GM21390 (cell line): Measurements from ENCODE around the gene C10orf120.

Experiments
- ATAC-seq: cut with Tn5 transposase; IDR thresholded peaks from one replicate; pipeline ENCODE4 v1.9.1; 2021; ENCODE audit not compliant: unreplicated experiment

Gene C10orf120

GRCh38 chr10:122699796-122700455 lies at the start of gene C10orf120:
C10orf120 (minus strand) TSS chr10:122699846; CDS start chr10:122699790, 56 bp downstream.
- no peak for ATAC-seq

DNA sequence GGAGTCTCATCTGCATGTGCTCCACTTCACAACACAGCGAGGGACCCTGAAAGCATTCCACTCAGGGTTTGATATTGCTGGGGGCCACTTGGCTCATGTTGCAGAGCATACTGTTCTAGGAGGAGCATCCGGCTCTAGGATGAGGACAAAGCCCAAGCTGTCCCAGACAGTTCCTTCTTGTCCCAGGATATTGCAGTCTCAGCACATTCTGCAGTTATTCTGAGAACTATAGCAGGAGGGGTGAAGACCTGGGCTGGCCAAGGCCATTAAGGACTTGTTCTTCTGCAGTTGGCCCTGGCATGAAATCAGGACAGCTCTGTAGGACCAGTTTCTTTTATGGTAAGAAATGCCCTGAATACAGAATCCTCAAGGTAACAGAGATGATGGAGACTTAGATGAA lies 48.9 kb upstream of the C10orf120 start:
- no peak for ATAC-seq

GRCh38 chr10:122746408-122746807 lies 46.8 kb upstream of the C10orf120 start:
- ATAC-seq = no peak

DNA sequence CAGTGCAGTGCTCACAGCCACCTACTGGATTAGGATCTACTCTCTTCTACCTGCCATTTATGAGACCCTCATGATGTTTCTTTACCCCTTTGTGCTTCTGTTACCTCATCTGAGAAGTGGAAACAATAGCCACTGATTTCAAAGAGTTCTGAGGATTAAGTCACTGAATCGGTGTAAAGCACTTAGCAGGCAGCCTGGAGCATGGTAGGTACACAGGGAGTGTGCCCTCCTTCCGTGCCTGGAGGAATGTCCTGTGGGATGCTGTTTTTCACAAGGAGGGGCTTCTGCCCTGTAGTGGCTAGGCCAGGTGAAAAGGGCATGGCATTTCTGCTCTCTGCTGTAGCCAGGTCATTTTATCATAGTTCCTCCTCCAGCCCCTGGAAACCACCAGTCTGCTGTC lies 44.6 kb upstream of the C10orf120 start:
- ATAC-seq = no peak

DNA sequence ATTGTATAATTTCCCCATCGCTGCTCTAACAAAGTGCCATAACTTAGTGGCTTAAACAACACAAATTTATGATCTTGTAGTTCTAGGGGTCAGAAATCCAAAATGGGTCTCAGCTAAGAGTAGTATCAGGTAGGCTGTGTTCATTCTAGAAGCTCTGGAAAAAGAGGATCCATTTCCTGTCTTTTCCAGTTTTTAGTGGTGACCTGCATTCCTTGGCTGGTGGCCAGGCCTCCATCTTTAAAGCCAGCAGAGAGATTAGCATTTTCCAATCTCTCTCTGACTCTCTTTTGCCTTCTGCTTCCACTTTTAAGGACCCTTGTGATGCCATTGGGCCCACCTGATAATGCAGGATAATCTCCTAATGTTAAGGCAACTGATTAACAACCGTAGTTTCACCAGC lies 41.0 kb upstream of the C10orf120 start:
- ATAC-seq = no peak

GRCh38 chr10:122738031-122738430 lies 38.4 kb upstream of the C10orf120 start:
- no peak for ATAC-seq

GRCh38 chr10:122733931-122734665 lies 34.5 kb upstream of the C10orf120 start:
- ATAC-seq = no peak

GRCh38 chr10:122733443-122733842 lies 33.8 kb upstream of the C10orf120 start:
- ATAC-seq = no peak

GRCh38 chr10:122730238-122730637 lies 30.6 kb upstream of the C10orf120 start:
- ATAC-seq = no peak

DNA sequence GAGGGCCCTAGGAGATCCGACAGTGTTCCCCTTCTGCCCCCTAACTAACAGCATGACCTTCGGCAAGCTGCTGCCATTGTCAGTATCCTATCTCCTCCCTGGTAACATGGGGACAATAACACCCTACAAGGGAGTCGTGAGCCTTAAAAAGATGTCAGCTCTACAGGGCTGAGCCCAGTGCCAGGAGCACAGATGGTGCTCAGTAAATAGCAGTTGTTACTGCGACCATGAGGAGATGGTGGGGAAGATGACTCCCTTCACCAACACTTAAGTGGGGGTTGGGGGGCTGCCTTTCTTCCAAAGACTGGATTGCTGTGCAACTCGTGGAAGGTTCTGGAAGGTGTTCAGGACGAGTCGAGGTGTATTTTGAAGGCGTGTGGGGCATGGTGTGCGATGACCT lies 29.5 kb upstream of the C10orf120 start:
- ATAC-seq = no peak

- no peak for ATAC-seq
Observed at GRCh38 chr10:122727426-122727825, 27.8 kb upstream of the C10orf120 start.

DNA sequence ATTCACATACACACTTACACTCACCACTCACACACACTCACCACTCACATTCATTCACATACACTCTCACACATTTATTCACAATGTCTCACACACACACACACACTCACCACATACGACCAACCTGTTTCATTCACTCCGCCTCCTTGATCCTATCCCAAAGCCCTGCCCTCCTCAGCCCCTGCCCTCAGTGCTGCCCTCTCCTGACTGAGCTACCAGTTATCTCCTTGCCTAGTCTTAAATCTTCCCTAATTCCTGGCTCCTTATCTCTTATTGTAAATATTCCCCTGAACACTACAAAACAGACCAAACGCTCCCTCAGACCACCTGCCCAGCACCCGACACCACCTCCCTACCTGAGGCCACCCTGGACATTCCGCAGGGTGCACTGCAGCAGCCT lies 26.1 kb upstream of the C10orf120 start:
- no peak for ATAC-seq

- ATAC-seq = no peak
Observed at GRCh38 chr10:122725006-122725405, 25.4 kb upstream of the C10orf120 start.

GRCh38 chr10:122721111-122721510 lies 21.5 kb upstream of the C10orf120 start:
- ATAC-seq = no peak

GRCh38 chr10:122716025-122716424 lies 16.4 kb upstream of the C10orf120 start:
- ATAC-seq = no peak

GRCh38 chr10:122715576-122715975 lies 15.9 kb upstream of the C10orf120 start:
- ATAC-seq = no peak

DNA sequence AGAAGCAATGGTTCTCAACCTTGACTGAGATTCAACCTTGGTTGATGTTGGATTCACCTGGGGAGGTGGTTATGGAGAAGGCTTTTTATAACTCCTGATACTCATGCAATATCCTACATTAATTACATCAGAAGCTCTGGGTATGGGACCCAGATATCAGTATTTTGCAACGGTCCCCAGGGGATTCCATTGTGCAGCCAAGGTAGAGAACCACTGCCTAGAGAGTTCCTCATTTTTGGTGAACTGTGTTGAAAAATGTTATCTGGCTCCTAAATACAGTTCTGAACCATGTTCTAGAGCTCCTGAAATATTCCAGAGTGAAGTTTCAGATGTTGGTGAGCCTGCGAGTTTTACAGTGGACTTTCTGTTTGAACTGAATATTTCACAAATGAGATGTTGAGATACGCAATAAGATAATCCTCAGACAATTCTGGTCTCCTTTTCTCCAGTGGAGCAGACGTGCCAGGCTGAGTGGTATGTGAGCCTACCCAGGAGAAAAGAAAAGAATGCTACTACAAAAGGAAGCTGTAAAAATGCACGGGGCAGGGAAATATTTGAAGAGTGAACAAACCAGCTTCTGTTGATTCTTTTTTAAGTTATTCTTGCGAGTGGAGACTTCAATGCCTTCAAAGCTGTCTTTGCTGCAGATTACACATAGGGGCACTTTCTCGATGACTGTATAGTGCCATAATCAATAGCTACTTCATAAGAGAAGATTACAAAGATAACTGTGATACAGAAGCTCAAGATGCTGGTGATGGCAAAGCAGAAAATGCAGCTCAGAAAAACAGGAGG lies 13.6 kb upstream of the C10orf120 start:
- ATAC-seq = no peak

DNA sequence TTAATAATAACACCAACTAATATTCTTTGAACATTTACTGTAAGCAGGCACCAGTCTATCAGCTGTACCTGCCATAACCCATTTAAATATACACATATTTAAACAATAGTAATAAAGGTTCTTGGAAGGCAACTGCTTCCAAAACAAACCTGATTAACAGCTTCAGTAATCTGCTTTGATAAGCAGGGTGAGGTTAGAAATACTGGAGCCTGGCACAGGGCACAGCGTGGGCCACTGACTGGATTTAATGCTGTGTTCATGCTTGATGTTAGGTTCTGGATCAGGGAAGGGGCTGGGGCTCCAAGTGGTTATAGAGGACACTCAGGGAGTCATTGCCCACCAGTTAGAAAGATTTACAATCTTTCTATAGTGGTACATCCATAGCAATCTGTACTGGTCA lies 10.9 kb upstream of the C10orf120 start:
- no peak for ATAC-seq

- ATAC-seq = no peak
Observed at GRCh38 chr10:122709971-122710370, 10.3 kb upstream of the C10orf120 start.

GRCh38 chr10:122707535-122707934 lies 7.9 kb upstream of the C10orf120 start:
- ATAC-seq = no peak

- ATAC-seq = no peak
Observed at GRCh38 chr10:122706947-122707346, 7.3 kb upstream of the C10orf120 start.

DNA sequence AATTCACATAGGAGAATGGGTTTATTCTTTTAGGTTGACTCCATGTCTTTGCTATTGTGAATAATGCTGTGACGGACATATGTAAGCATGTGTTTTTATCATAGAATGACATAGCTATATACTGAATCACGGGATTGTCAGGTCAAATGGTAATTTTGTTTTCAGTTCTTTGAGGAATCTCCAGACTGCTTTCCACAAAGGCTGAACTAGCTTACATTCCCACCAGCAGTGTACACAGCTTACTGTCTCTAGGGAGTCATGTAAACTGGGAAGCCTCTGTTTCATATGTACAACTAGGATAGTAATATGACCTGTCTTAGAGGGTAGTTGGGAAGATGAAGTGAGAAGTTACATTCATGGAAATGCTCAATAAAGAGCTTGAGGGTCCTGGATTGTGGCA lies 6.8 kb upstream of the C10orf120 start:
- ATAC-seq = no peak
